ENCODE measurements around the gene STX18.

STX18 gene

GRCh38 chr4:4390046-4390445, 151.8 kb downstream of the STX18 start:
- H3K4me3 ChIP-seq (ENCODE audit: low read depth, low read length): no peak overlapping the region
- DNase-seq (ENCODE audit: low read depth): no peak
- TF ChIP-seq CTCF (IDR thresholded peaks at IDR 0.05; ENCODE audit: low read depth, low read length, missing control alignments): no peak
- in situ Hi-C loops (cut with HindIII; ENCODE audit: low sequenced_read_pairs): no loop called here

GRCh38 chr4:4388836-4389575, 152.8 kb downstream of the STX18 start:
- no peak for DNase-seq (ENCODE audit: low read depth)
- TF ChIP-seq CTCF (IDR thresholded peaks at IDR 0.05; ENCODE audit: low read depth, low read length, missing control alignments): no peak
- in situ Hi-C loops (cut with HindIII; ENCODE audit: low sequenced_read_pairs): no loop called here

GRCh38 chr4:4388311-4388790, 153.5 kb downstream of the STX18 start:
- TF ChIP-seq CTCF (IDR thresholded peaks at IDR 0.05; ENCODE audit: low read depth, low read length, missing control alignments): no peak
- no peak overlapping the region for H3K4me3 ChIP-seq (ENCODE audit: low read depth, low read length)
- no peak for DNase-seq (ENCODE audit: low read depth)
- in situ Hi-C loops (cut with HindIII; ENCODE audit: low sequenced_read_pairs): no loop called here

More at GRCh38 chr4:4388836-4389575, 152.8 kb downstream of the STX18 start:
- no peak overlapping the region for H3K4me3 ChIP-seq (ENCODE audit: low read depth, low read length)

- TF ChIP-seq CTCF (IDR thresholded peaks at IDR 0.05; ENCODE audit: low read depth, low read length, missing control alignments): no peak
- in situ Hi-C loops (cut with HindIII; ENCODE audit: low sequenced_read_pairs): no loop called here
- DNase-seq (ENCODE audit: low read depth): no peak
- peak overlapping the region; percentile 39 for H3K4me3 ChIP-seq (ENCODE audit: low read depth, low read length)
Measured at GRCh38 chr4:4387531-4388310, 154.1 kb downstream of the STX18 start.

- H3K4me3 ChIP-seq (ENCODE audit: low read depth, low read length): peak within 1 kb of the TSS; percentile 39
- in situ Hi-C loops (cut with HindIII; ENCODE audit: low sequenced_read_pairs): no loop called here
- no peak for DNase-seq (ENCODE audit: low read depth)
- no peak for TF ChIP-seq CTCF (IDR thresholded peaks at IDR 0.05; ENCODE audit: low read depth, low read length, missing control alignments)
Measured at GRCh38 chr4:4386736-4387392, 155.0 kb downstream of the STX18 start, which contains the start of gene NSG1. Gene NSG1 (plus strand): TSS chr4:4387102. CDS start chr4:4387630, 528 bp downstream.

GRCh38 chr4:4386296-4386735, 155.5 kb downstream of the STX18 start:
- in situ Hi-C loops (cut with HindIII; ENCODE audit: low sequenced_read_pairs): no loop called here
- no peak for DNase-seq (ENCODE audit: low read depth)
- no peak for TF ChIP-seq CTCF (IDR thresholded peaks at IDR 0.05; ENCODE audit: low read depth, low read length, missing control alignments)
- peak overlapping the region; percentile 39 for H3K4me3 ChIP-seq (ENCODE audit: low read depth, low read length)

Measured in astrocyte of the cerebellum (primary cell).